ENCODE results near the gene FBXL19.

DNA sequence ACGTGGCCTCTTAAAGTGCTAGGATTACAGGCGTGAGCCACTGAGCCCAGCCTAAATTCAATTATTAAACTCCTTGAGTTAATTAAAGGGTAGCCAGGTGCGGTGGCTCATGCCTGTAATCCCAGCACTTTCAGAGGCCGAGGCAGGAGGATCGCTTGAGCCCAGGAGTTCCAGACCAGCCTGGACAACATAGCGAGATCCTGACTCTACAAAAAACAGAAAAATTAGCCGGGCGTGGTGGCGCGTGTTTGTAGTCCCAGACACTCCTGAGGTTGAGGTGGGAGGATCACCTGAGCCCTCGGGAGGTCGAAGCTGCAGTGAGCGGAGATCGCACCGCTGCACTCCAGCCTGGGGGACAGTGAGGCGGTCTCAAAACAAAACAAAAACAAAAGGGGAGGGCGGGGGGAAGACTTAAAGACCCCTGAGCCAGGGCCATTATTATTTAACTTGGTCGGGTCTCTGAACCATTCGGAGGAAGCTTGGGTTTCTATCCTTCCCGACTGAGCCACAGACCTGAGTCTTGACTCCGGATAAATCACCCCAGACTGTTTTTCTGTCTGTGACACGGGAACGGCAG, 49.0 kb upstream of the FBXL19 start:
- TF ChIP-seq, protein P1, sequence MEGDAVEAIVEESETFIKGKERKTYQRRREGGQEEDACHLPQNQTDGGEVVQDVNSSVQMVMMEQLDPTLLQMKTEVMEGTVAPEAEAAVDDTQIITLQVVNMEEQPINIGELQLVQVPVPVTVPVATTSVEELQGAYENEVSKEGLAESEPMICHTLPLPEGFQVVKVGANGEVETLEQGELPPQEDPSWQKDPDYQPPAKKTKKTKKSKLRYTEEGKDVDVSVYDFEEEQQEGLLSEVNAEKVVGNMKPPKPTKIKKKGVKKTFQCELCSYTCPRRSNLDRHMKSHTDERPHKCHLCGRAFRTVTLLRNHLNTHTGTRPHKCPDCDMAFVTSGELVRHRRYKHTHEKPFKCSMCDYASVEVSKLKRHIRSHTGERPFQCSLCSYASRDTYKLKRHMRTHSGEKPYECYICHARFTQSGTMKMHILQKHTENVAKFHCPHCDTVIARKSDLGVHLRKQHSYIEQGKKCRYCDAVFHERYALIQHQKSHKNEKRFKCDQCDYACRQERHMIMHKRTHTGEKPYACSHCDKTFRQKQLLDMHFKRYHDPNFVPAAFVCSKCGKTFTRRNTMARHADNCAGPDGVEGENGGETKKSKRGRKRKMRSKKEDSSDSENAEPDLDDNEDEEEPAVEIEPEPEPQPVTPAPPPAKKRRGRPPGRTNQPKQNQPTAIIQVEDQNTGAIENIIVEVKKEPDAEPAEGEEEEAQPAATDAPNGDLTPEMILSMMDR (IDR thresholded peaks at IDR 0.05; ENCODE audit: low read depth, low read length, poor library complexity, severe bottlenecking): no peak
- no peak for TF ChIP-seq EZH2phosphoT487 (IDR thresholded peaks at IDR 0.05; ENCODE audit: borderline replicate concordance, low read length)

All from DOHH2 (cell line).